ENCODE measurements around the gene INTS6. TPM values are rescaled to one million over a fixed set of nuclear protein-coding genes. Genes with fewer than 3 reads are reported as not detected.
A peak's percentile ranks its signal among the peaks of the same experiment; 100 is the strongest.

INTS6 gene, protein sequence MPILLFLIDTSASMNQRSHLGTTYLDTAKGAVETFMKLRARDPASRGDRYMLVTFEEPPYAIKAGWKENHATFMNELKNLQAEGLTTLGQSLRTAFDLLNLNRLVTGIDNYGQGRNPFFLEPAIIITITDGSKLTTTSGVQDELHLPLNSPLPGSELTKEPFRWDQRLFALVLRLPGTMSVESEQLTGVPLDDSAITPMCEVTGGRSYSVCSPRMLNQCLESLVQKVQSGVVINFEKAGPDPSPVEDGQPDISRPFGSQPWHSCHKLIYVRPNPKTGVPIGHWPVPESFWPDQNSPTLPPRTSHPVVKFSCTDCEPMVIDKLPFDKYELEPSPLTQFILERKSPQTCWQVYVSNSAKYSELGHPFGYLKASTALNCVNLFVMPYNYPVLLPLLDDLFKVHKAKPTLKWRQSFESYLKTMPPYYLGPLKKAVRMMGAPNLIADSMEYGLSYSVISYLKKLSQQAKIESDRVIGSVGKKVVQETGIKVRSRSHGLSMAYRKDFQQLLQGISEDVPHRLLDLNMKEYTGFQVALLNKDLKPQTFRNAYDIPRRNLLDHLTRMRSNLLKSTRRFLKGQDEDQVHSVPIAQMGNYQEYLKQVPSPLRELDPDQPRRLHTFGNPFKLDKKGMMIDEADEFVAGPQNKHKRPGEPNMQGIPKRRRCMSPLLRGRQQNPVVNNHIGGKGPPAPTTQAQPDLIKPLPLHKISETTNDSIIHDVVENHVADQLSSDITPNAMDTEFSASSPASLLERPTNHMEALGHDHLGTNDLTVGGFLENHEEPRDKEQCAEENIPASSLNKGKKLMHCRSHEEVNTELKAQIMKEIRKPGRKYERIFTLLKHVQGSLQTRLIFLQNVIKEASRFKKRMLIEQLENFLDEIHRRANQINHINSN
- total RNA-seq (ENCODE audit: low replicate concordance): 34.6 and 44.7 TPM in 2 replicates
- long read RNA-seq, partial matches to known transcripts: 2 of 15 reads
- long read RNA-seq, other reads (novel, unspliced or antisense): 10 of 15 reads

DNA sequence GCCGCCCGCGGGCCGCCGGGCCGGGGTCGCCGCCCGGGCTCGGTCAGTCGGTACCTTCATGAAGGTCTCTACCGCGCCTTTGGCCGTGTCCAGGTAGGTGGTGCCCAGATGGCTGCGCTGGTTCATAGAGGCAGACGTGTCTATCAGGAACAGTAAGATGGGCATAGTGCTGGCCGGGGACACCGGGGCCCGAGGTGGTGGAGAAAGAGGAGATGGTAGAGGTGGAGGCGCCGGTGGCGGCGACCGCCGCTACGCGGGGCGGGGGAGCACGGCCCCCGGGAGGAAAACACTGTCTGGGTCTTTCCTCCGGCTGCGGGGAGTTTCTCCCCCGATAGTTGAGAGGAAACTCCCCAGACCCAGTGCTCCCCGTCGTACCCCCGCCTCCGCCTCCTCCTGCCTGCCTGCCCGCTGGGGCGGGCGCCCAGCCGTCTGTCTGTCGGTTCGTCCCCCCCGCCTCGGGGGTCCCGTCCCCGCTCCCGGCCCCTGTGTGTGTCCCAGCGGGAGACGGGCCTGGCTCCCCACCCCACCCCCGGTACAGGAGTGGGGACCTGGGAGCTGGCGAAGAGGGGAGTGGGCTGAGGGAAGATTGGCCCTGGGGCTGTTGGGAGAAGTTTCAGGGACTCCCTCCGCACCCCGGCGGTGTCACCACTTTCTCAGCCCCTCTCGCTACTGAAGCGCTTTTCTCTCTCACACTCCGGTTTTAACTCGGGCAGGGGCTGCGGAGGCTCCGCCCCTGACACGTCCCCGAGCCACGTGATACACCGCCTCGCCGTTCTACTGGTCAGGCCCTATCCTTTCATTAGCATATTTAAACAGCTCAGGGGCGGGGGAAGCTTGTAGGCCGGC, at the start of gene INTS6:
TSS of gene INTS6 (minus strand) at position 676 of the 846 bp plus-strand sequence. CDS start at position 165, 511 bp downstream.
- H3K36me3 Mint-ChIP-seq: peaks cover 31% of the 10 kb centered on the region
- H3K9me3 Mint-ChIP-seq: no peaks in the 10 kb centered on the region
- TF ChIP-seq, protein P1, sequence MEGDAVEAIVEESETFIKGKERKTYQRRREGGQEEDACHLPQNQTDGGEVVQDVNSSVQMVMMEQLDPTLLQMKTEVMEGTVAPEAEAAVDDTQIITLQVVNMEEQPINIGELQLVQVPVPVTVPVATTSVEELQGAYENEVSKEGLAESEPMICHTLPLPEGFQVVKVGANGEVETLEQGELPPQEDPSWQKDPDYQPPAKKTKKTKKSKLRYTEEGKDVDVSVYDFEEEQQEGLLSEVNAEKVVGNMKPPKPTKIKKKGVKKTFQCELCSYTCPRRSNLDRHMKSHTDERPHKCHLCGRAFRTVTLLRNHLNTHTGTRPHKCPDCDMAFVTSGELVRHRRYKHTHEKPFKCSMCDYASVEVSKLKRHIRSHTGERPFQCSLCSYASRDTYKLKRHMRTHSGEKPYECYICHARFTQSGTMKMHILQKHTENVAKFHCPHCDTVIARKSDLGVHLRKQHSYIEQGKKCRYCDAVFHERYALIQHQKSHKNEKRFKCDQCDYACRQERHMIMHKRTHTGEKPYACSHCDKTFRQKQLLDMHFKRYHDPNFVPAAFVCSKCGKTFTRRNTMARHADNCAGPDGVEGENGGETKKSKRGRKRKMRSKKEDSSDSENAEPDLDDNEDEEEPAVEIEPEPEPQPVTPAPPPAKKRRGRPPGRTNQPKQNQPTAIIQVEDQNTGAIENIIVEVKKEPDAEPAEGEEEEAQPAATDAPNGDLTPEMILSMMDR (conservative IDR thresholded peaks at IDR 0.05): no peak
- H3K27ac Mint-ChIP-seq: peak within 1 kb of the TSS; percentile 99
- peaks cover 4% of the 10 kb centered on the region for H3K27me3 Mint-ChIP-seq
- H3K4me1 Mint-ChIP-seq (ENCODE audit: unreplicated experiment): peaks cover 10% of the 10 kb centered on the region
- H3K4me3 Mint-ChIP-seq: peak within 1 kb of the TSS; percentile 97
- peak; percentile 99 for DNase-seq (ENCODE audit: extremely low spot score, unreplicated experiment)

DNA sequence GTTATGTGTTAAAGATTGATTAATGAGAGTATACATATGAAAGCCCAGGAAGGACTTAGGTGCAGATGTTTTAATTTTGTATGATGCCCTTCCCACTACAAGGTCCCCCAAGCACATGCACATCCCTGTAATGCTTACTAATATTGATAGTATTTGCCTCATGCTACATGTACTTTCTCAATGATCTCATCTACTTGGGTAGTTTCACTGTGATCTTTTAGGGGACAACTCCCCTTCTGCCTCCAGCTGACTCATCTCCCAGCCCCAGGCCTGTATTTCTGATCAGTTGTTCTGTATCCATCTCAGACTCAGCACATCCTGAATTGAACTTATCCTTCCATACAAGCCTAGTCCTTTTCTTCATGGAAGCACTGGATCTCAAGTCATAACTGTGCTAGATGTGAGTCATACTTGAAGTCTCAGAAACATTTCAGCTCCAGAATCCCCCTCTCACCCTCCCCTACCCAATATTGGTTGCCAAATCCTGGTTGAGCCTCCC, 49.4 kb upstream of the INTS6 start:
- no peaks in the 10 kb centered on the region for H3K4me1 Mint-ChIP-seq (ENCODE audit: unreplicated experiment)
- no peaks in the 10 kb centered on the region for H3K27me3 Mint-ChIP-seq
- DNase-seq (ENCODE audit: extremely low spot score, unreplicated experiment): no peak
- no peak overlapping the region for H3K4me3 Mint-ChIP-seq
- peaks cover 7% of the 10 kb centered on the region for H3K9me3 Mint-ChIP-seq
- TF ChIP-seq, protein P1 (conservative IDR thresholded peaks at IDR 0.05): no peak
- H3K36me3 Mint-ChIP-seq: no peaks in the 10 kb centered on the region
- H3K27ac Mint-ChIP-seq: no peak overlapping the region

DNA sequence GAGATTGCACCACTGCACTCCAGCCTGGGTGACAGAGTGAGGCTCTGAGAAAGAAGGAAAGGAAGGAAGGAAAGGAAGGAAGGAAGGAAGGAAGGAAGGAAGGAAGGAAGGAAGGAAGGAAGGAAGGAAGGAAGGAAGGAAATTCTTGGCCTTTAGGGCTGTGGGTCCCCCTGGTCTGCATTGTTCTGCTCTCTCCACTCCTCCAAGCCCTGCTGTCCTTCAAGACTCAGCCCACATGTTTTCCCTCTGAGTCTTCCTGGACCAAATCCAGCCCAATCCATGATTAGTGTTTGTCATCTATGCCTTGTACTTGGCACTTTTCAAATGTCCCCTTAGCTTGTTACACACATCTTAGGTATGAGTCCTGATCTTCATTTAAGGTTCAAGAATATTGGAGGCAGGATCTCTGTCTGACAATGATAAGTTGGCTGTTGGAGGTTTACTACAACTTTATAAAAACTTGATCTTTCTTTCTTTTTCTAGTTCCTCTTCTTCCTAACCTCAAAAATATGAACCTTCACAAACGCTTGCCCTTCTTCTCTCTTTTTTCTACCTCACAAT, 48.8 kb upstream of the INTS6 start:
- H3K4me1 Mint-ChIP-seq (ENCODE audit: unreplicated experiment): no peaks in the 10 kb centered on the region

DNA sequence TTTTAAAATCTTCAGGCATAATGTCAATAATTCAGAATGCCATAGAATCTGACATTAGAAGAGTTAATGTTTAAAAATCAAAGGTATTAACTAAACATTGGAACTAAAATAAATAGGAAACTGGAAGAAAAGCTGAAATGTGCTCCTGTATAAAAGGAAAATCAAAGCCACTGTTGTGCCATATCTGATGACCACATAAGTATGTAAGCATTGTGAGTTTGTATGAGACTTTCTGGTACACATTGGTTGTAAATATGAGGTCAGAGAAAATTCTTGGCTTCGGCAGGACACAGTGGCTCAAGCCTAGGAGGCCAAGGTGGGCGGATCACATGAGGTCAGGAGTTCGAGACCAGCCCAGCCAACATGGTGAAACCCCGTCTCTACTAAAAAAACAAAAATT, 48.3 kb upstream of the INTS6 start:
- H3K4me1 Mint-ChIP-seq (ENCODE audit: unreplicated experiment): no peaks in the 10 kb centered on the region
- TF ChIP-seq, protein P1 (conservative IDR thresholded peaks at IDR 0.05): no peak
- H3K4me3 Mint-ChIP-seq: no peak overlapping the region
- peaks cover 7% of the 10 kb centered on the region for H3K9me3 Mint-ChIP-seq
- DNase-seq (ENCODE audit: extremely low spot score, unreplicated experiment): no peak
- no peaks in the 10 kb centered on the region for H3K27me3 Mint-ChIP-seq
- no peaks in the 10 kb centered on the region for H3K36me3 Mint-ChIP-seq
- no peak overlapping the region for H3K27ac Mint-ChIP-seq

More for the DNA sequence above, 48.8 kb upstream of the INTS6 start:
- Mint-ChIP-seq H3K36me3 (no peaks in the 10 kb centered on the region), H3K27me3 (no peaks in the 10 kb centered on the region), H3K27ac (no peak overlapping the region), H3K4me3 (no peak overlapping the region), H3K9me3 (peaks cover 7% of the 10 kb centered on the region)
- TF ChIP-seq, protein P1 (conservative IDR thresholded peaks at IDR 0.05): no peak
- DNase-seq (ENCODE audit: extremely low spot score, unreplicated experiment): no peak

All from type B pancreatic cell (in vitro differentiated cells).